SK-N-MC (cell line): Measurements from ENCODE around the gene SSBP1.

ENCODE experiments used
- DNase-seq: peaks from one replicate; pipeline ENCODE4 v3.0.0-alpha.2; 2011; ENCODE audit warnings: low read depth, low spot score
- H3K27ac ChIP-seq: fragments of 200-600 bp; sonication (generic); 2 replicates; pipeline ENCODE4 v1.5.1; 2016; ENCODE audit warnings: mixed run types
- H3K36me3 ChIP-seq: fragments of 200-600 bp; sonication (generic); 2 replicates; pipeline ENCODE4 v1.6.1; 2017; ENCODE audit warnings: antibody characterized with exemption, low read length, mixed read lengths; ENCODE audit not compliant: insufficient read depth
- H3K4me3 ChIP-seq: fragments of 200-600 bp; sonication (generic); 2 replicates; pipeline ENCODE4 v1.5.1; 2016
- H3K9ac ChIP-seq: fragments of 200-600 bp; sonication (generic); 2 replicates; pipeline ENCODE4 v1.8.0; 2017; ENCODE audit warnings: mixed run types, mixed read lengths; ENCODE audit not compliant: insufficient read length
- H3K9me3 ChIP-seq: fragments of 200-600 bp; sonication (generic); 2 replicates; pipeline ENCODE4 v1.6.1; 2017; ENCODE audit warnings: low read depth, mild to moderate bottlenecking, antibody characterized with exemption, low read length, moderate library complexity, mixed read lengths
- EZH2 ChIP-seq: fragments of 200-600 bp; sonication (generic); IDR thresholded peaks from one replicate; pipeline ENCODE4 v1.6.1; 2017; ENCODE audit warnings: antibody characterized with exemption
- FOXP2 ChIP-seq: optimal IDR thresholded peaks from 2 replicates; pipeline ENCODE3; 2011; ENCODE audit warnings: mild to moderate bottlenecking, moderate library complexity; ENCODE audit not compliant: insufficient read depth; ENCODE audit errors: extremely low read length, control extremely low read depth
- POLR2AphosphoS5 ChIP-seq: IDR thresholded peaks from 2 replicates; pipeline ENCODE4 v1.6.1; 2012; ENCODE audit warnings: mild to moderate bottlenecking, low read depth, low read length, borderline replicate concordance

The SSBP1 gene

GRCh38 chr7:141704741-141705140 lies 33.4 kb upstream of the SSBP1 start:
- no peaks in the 10 kb centered on the region for H3K9me3 ChIP-seq
- no peak for TF ChIP-seq EZH2
- TF ChIP-seq FOXP2, result no peak
- TF ChIP-seq POLR2AphosphoS5, result no peak
- no peak overlapping the region for H3K27ac ChIP-seq
- no peaks in the 10 kb centered on the region for H3K36me3 ChIP-seq
- no peak overlapping the region for H3K9ac ChIP-seq
- no peak overlapping the region for H3K4me3 ChIP-seq
- no peak for DNase-seq

- Histone ChIP-seq H3K9ac (no peak overlapping the region), H3K36me3 (no peaks in the 10 kb centered on the region), H3K9me3 (no peaks in the 10 kb centered on the region), H3K4me3 (no peak overlapping the region), H3K27ac (no peak overlapping the region)
- no peak for DNase-seq
- TF ChIP-seq POLR2AphosphoS5 (no peak), FOXP2 (no peak), EZH2 (no peak)
These were observed 31.7 kb upstream of the SSBP1 start for GRCh38 chr7:141706239-141707064.

GRCh38 chr7:141708351-141708750 lies 29.8 kb upstream of the SSBP1 start, which contains the start of gene WEE2:
Gene WEE2 (plus strand): TSS chr7:141708353. CDS start chr7:141708759, 406 bp downstream.
- H3K27ac ChIP-seq, result no peak within 1 kb of the TSS
- DNase-seq, result no peak
- no peak for TF ChIP-seq POLR2AphosphoS5
- no peak for TF ChIP-seq FOXP2
- TF ChIP-seq EZH2, result no peak

GRCh38 chr7:141709318-141709717 lies 28.8 kb upstream of the SSBP1 start:
- DNase-seq, result no peak
- no peak overlapping the region for H3K27ac ChIP-seq
- H3K4me3 ChIP-seq, result no peak overlapping the region
- TF ChIP-seq EZH2, result no peak
- no peak for TF ChIP-seq POLR2AphosphoS5
- no peak for TF ChIP-seq FOXP2
- no peaks in the 10 kb centered on the region for H3K9me3 ChIP-seq
- H3K36me3 ChIP-seq, result no peaks in the 10 kb centered on the region
- no peak overlapping the region for H3K9ac ChIP-seq

More at GRCh38 chr7:141708351-141708750, 29.8 kb upstream of the SSBP1 start, which contains the start of gene WEE2:
- no peaks in the 10 kb centered on the region for H3K36me3 ChIP-seq
- no peak within 1 kb of the TSS for H3K9ac ChIP-seq
- H3K4me3 ChIP-seq, result no peak within 1 kb of the TSS
- H3K9me3 ChIP-seq, result no peaks in the 10 kb centered on the region

GRCh38 chr7:141709749-141710148 lies 28.4 kb upstream of the SSBP1 start:
- H3K36me3 ChIP-seq, result no peaks in the 10 kb centered on the region
- DNase-seq, result no peak
- H3K9me3 ChIP-seq, result no peaks in the 10 kb centered on the region
- no peak for TF ChIP-seq FOXP2
- no peak for TF ChIP-seq EZH2
- no peak for TF ChIP-seq POLR2AphosphoS5
- H3K27ac ChIP-seq, result no peak overlapping the region
- no peak overlapping the region for H3K4me3 ChIP-seq
- H3K9ac ChIP-seq, result no peak overlapping the region

- no peaks in the 10 kb centered on the region for H3K9me3 ChIP-seq
- no peak for TF ChIP-seq POLR2AphosphoS5
- TF ChIP-seq EZH2, result no peak
- no peak for TF ChIP-seq FOXP2
- no peak for DNase-seq
- no peak overlapping the region for H3K4me3 ChIP-seq
- H3K9ac ChIP-seq, result no peak overlapping the region
- no peaks in the 10 kb centered on the region for H3K36me3 ChIP-seq
- H3K27ac ChIP-seq, result no peak overlapping the region
These were observed 27.9 kb upstream of the SSBP1 start for GRCh38 chr7:141710301-141710700.

GRCh38 chr7:141712603-141713255 lies 25.4 kb upstream of the SSBP1 start:
- Histone ChIP-seq H3K36me3 (no peaks in the 10 kb centered on the region), H3K9ac (no peak overlapping the region), H3K27ac (no peak overlapping the region), H3K4me3 (no peak overlapping the region), H3K9me3 (no peaks in the 10 kb centered on the region)
- TF ChIP-seq POLR2AphosphoS5, result no peak
- no peak for TF ChIP-seq FOXP2
- TF ChIP-seq EZH2, result no peak
- no peak for DNase-seq

- H3K36me3 ChIP-seq, result no peaks in the 10 kb centered on the region
- DNase-seq, result no peak
- H3K4me3 ChIP-seq, result no peak overlapping the region
- H3K9ac ChIP-seq, result no peak overlapping the region
- TF ChIP-seq FOXP2 (no peak), POLR2AphosphoS5 (no peak), EZH2 (no peak)
- H3K27ac ChIP-seq, result no peak overlapping the region
- no peaks in the 10 kb centered on the region for H3K9me3 ChIP-seq
These were observed 24.3 kb upstream of the SSBP1 start for GRCh38 chr7:141713890-141714289.
